NB4 (cell line): ENCODE measurements around the gene NME7.

Experiments
- CTCF ChIP-seq: IDR thresholded peaks from one replicate; pipeline ENCODE4 v1.5.1; 2012; ENCODE audit warnings: low read depth, low read length
- MAX ChIP-seq: IDR thresholded peaks from 2 replicates; pipeline ENCODE4 v1.6.1; 2011; ENCODE audit warnings: low read depth, low read length

- TF ChIP-seq MAX, result no peak
- TF ChIP-seq CTCF, result no peak
These were observed 217.9 kb downstream of the NME7 start for GRCh38 chr1:169149555-169150286.
